Activated T-helper 2 cell treated with anti-CD3 and anti-CD28 coated beads, Interferon-gamma antibody, Interleukin-2, Interleukin-4, amounts not matched to agents 10 μg/mL and 5 μg/mL and 100 μg/mL, durations not matched to agents 14 hours and 24 hours and 36 hours (primary cell): Measurements from ENCODE around the gene BEND7. TPM values are rescaled to one million over a fixed set of nuclear protein-coding genes. Genes with fewer than 3 reads are reported as not detected.
"Not testable (repeated sequence)": the region's sequence is repeated elsewhere in the genome, so short reads cannot be mapped to it uniquely, and the experiment has no call there.

Experiments used
- DNase-seq: peaks from one replicate; pipeline ENCODE4 v3.0.0; 2021; ENCODE audit warnings: low spot score
- H3K27ac Mint-ChIP-seq: one replicate; pipeline ENCODE4 v1.8.0; 2021; ENCODE audit warnings: mixed read lengths
- H3K27me3 Mint-ChIP-seq: one replicate; pipeline ENCODE4 v1.8.0; 2021; ENCODE audit warnings: low read depth, mixed read lengths
- H3K36me3 Mint-ChIP-seq: one replicate; pipeline ENCODE4 v1.8.0; 2021; ENCODE audit warnings: low read depth, mixed read lengths
- H3K4me1 Mint-ChIP-seq: one replicate; pipeline ENCODE4 v1.8.0; 2021; ENCODE audit warnings: low read depth, mixed read lengths
- H3K4me3 Mint-ChIP-seq: one replicate; pipeline ENCODE4 v1.8.0; 2021; ENCODE audit warnings: low read depth, mild to moderate bottlenecking, moderate library complexity, mixed read lengths
- H3K9me3 Mint-ChIP-seq: one replicate; pipeline ENCODE4 v1.8.0; 2021; ENCODE audit warnings: mixed read lengths
- intact Hi-C: fragments of 100-400 bp; cut with micrococcal nuclease; formaldehyde crosslinking; loops from one replicate; pipeline ENCODE4 v1.15.1; 2023
- total RNA-seq: library from RNA; stranded (reverse); gene quantifications from 2 replicates; pipeline ENCODE4 v1.2.3, GENCODE V29; 2022

BEND7 gene
- total RNA-seq, 1 donor from 2014 or later = not detected

DNA sequence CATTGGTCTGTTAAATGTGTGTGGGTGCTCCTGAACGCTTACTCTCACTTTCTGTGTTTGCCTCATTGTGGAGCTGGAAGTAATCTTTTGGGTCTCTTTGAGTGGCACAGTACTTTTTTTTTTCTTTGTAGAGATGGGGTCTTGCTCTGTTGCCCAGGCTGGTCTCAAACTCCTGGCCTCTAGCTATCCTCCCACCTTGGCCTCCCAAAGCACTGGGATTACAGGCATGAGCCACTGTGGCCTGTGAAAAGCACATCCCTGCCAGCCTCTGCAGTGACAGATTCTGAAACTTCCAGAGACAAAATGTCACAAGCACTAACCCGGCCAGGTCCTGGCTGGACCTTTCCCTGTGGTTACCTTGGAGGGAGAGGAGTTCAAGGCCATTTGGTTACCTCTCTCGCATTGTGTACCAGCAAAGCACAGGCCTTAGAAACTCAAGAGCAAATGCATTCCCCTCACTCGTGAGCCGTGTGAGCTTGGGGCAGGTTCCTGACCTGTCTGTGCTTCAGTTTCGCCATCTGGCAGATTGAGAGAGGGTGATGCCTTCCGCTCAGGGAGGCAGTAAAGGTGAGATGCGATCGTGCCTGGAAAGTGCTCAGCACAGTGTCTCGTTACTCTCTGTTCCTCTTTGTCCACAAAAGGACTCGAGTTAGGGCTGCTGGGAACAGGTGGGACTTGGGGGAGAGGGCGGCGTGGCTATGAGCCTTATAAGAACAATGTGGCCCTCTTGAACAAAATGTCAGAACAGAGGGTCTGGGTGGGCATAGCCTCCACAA lies 108.1 kb downstream of the BEND7 start:
- no peaks in the 10 kb centered on the region for H3K36me3 Mint-ChIP-seq
- H3K27ac Mint-ChIP-seq = no peak overlapping the region
- intact Hi-C loops = no loop called here
- no peak overlapping the region for H3K4me3 Mint-ChIP-seq
- H3K27me3 Mint-ChIP-seq = peaks cover 2% of the 10 kb centered on the region
- no peaks in the 10 kb centered on the region for H3K4me1 Mint-ChIP-seq
- no peaks in the 10 kb centered on the region for H3K9me3 Mint-ChIP-seq
- DNase-seq = no peak

DNA sequence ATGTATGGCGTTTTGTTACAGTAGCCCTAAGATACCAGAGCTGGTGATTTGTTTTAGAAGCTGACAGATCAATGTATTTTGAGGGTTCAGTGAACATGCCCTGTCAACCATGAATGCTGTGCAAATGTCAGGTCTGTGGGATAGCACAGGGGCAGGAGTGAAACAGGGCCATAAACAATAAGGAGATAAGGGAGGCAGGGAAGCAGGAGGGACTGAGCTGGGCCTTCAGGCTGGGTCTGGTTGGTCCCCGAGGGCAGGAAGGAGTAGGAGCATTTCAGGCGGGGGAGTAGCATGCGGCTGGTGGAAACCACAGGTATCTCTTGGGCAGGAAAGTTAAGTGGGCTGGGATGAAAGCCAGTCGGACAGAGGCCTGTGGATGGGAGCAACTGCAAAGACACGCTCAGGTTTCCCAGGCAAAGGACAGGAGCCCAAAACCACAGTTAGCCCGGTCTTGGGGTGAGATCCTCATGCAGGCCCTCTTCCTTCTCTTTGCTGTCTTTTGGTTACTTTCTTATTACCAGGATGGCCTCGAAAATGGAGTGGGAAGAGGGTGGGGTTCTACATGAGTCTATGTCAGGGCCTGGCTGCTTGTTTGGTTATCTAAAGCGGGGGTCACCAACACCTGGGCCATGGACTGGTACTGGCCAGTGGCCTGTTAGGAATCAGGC lies 111.2 kb downstream of the BEND7 start:
- intact Hi-C loops = no loop called here
- no peak overlapping the region for H3K4me3 Mint-ChIP-seq

DNA sequence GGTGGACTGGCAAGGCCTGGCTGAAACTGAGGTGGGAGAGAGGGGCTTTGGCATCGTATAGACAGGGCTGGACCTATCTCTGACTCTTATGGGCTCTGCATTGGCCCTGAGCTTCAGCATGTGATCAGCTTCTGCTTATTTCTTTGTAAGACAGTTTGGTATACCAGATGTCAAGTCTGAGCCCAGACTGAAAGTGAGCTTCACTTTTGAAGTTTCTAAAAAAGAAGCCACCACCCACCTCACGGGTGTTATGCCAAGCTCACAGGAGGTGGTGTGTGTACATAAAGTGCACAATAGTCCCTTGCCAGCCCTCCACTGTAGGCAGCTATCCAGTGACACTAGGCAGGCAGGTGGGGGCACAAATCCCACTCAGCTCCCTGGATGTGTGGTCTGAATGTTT lies 112.1 kb downstream of the BEND7 start:
- H3K27ac Mint-ChIP-seq = no peak overlapping the region
- H3K4me1 Mint-ChIP-seq = no peaks in the 10 kb centered on the region
- H3K27me3 Mint-ChIP-seq = peaks cover 2% of the 10 kb centered on the region
- no peak for DNase-seq
- intact Hi-C loops = no loop called here
- no peak overlapping the region for H3K4me3 Mint-ChIP-seq
- H3K36me3 Mint-ChIP-seq = no peaks in the 10 kb centered on the region
- peaks cover 3% of the 10 kb centered on the region for H3K9me3 Mint-ChIP-seq

More for the DNA sequence above, 111.2 kb downstream of the BEND7 start:
- DNase-seq = no peak
- H3K36me3 Mint-ChIP-seq = no peaks in the 10 kb centered on the region
- no peaks in the 10 kb centered on the region for H3K4me1 Mint-ChIP-seq
- peaks cover 2% of the 10 kb centered on the region for H3K27me3 Mint-ChIP-seq
- no peak overlapping the region for H3K27ac Mint-ChIP-seq
- H3K9me3 Mint-ChIP-seq = peaks cover 3% of the 10 kb centered on the region

DNA sequence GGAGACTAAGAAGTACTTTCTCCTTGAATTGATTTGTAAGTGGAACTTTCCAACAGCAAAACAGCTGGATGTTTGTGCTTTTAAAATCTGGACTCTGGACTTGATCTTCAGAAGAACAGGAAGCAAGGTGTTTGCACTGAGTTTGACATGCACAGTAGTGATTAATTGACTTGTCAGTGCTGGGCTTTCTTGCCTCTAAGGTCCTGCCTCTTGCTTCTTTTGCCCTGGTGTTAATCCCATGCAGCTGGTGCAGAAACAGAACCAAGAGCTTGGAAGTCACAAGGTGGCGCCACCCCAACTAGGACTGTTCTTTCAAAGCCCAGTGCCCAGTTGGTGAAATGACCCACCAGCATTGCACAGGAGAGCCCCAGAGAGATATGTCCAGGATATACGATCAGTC lies 114.0 kb downstream of the BEND7 start:
- peaks cover 3% of the 10 kb centered on the region for H3K9me3 Mint-ChIP-seq
- H3K4me1 Mint-ChIP-seq = no peaks in the 10 kb centered on the region
- H3K27me3 Mint-ChIP-seq = no peaks in the 10 kb centered on the region
- no peak overlapping the region for H3K4me3 Mint-ChIP-seq
- intact Hi-C loops = no loop called here
- no peak for DNase-seq
- no peaks in the 10 kb centered on the region for H3K36me3 Mint-ChIP-seq
- no peak overlapping the region for H3K27ac Mint-ChIP-seq

DNA sequence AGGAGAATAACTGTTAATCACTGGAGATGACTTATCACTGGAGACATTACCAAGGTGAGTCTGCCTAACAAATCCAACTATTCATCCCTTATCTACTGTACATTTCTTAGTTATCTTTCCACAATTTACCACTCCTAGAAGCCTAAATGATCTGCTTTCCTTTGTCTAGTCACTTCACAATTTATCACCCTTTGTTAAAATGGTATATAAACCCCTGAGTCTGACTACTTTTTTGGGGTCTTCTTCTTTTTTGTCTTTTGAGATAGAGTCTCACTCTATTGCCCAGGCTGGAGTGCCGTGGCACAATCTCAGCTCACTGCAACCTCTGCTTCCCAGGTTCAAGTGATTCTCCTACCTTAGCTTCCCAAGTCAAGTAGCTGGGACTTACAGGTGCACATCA lies 114.7 kb downstream of the BEND7 start:
- no peaks in the 10 kb centered on the region for H3K27me3 Mint-ChIP-seq
- H3K27ac Mint-ChIP-seq = no peak overlapping the region
- H3K9me3 Mint-ChIP-seq = peaks cover 3% of the 10 kb centered on the region
- H3K4me1 Mint-ChIP-seq = no peaks in the 10 kb centered on the region
- H3K36me3 Mint-ChIP-seq = no peaks in the 10 kb centered on the region
- intact Hi-C loops = no loop called here
- no peak overlapping the region for H3K4me3 Mint-ChIP-seq
- no peak for DNase-seq

DNA sequence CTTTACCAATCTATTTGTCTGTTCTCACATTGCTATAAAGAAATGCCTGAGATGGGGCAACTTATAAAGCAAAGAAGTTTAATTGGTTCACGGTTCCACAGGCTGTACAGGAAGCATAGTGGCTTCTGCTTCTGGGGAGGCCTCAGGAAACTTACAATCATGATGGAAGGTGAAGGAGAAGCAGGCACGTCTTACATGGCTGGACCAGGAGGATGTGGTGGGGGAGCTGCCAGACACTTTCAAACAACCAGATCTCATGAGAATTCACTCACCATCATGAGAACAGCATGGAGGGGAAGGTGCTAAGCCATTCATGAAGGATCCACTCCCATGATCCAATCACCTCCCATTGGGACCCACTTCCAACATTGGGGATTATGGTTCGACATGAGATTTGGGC lies 115.9 kb downstream of the BEND7 start:
- Mint-ChIP-seq H3K36me3 (no peaks in the 10 kb centered on the region), H3K27me3 (no peaks in the 10 kb centered on the region), H3K4me1 (no peaks in the 10 kb centered on the region), H3K9me3 (peaks cover 3% of the 10 kb centered on the region), H3K27ac (no peak overlapping the region), H3K4me3 (no peak overlapping the region)
- intact Hi-C loops = no loop called here
- DNase-seq = no peak

DNA sequence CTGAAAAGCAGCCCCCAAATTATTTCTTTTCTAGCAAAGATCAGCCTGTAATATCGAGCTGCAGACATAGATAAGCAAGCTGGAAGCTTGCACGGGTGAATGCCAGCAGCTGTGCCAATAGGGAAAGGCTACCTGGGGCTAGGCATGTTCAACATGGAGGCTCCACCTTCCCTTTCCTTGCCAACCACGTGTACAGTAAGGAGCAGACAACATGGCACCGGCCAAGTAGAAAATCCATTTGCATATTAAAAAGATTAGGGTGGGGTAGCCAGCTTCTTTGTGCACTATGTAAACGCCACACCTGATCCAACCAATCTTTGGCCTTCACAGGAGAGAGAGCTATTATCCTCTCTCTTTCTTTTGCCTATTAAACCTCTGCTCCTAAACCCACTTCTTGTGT lies 124.0 kb downstream of the BEND7 start:
- no peaks in the 10 kb centered on the region for H3K4me1 Mint-ChIP-seq
- H3K36me3 Mint-ChIP-seq = no peaks in the 10 kb centered on the region
- H3K27ac Mint-ChIP-seq = no peak overlapping the region
- intact Hi-C loops = no loop called here
- H3K27me3 Mint-ChIP-seq = no peaks in the 10 kb centered on the region
- H3K9me3 Mint-ChIP-seq = peaks cover 7% of the 10 kb centered on the region
- DNase-seq = no peak
- H3K4me3 Mint-ChIP-seq = no peak overlapping the region

DNA sequence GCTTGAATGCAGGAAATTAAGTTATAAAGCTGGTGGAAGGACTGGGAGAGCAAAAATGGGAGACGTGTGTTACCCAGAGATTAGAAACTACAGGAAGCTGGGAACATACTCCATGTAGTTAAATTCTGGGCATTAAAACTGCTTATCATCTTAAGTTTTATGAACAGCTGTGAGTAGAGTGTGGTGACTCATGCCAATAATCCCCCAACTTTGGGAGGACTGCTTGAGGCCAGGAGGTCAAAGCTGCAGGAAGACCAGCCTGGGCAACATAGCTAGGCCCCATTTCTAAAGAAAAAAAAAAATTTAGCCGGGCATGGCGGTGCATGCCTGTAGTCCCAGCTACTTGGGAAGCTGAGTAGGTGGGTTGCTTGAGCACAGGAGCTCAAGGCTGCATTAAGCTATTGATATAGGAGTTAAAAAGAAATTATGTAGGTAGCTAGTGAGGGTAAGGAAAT lies 124.5 kb downstream of the BEND7 start:
- no peak overlapping the region for H3K4me3 Mint-ChIP-seq
- no peaks in the 10 kb centered on the region for H3K4me1 Mint-ChIP-seq

DNA sequence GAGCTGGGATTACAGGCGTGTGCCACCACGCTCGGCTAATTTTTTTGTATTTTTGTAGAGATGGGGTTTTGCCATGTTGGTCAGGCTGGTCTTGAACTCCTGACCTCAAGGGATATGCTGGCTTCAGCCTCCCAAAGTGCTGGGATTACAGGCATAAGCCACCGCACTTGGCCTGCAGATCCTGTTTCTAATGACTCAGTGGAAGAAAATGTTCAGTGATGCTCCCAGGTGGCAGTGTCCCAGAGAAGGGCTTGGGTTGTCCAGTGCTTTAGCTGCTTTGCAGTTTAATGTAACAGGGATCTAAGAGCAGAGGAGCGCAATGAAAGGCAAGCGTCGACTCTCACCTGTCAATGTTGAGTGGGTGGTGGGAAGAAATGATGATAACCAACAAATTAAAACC lies 125.4 kb downstream of the BEND7 start:
- H3K27ac Mint-ChIP-seq, H3K4me3 Mint-ChIP-seq, DNase-seq, H3K4me1 Mint-ChIP-seq, intact Hi-C loops, H3K36me3 Mint-ChIP-seq, H3K27me3 Mint-ChIP-seq, H3K9me3 Mint-ChIP-seq: not testable (repeated sequence)

More for the DNA sequence above, 124.5 kb downstream of the BEND7 start:
- no peaks in the 10 kb centered on the region for H3K36me3 Mint-ChIP-seq
- intact Hi-C loops = no loop called here
- no peak overlapping the region for H3K27ac Mint-ChIP-seq
- no peaks in the 10 kb centered on the region for H3K27me3 Mint-ChIP-seq
- no peak for DNase-seq
- H3K9me3 Mint-ChIP-seq = peaks cover 8% of the 10 kb centered on the region

DNA sequence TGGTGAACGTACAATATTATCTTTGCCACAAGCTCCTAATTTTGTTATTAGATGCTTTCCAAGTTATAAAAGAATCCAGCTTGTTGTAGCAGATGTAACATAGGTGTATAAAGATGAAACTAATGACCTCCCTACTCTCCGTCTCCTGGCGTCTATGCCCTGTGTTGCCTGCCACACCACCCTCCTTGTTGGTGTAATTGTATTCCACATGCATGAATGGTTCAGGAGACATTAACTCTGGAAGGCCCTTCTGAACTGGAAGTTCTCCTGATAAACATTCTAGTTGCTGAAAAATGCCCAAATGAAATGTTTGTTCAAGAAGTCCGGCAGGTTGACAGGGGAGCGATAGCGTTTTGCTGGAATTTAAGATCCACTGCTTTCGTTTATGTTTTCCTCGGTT lies 126.8 kb downstream of the BEND7 start:
- DNase-seq = no peak
- Mint-ChIP-seq H3K9me3 (peaks cover 8% of the 10 kb centered on the region), H3K4me3 (no peak overlapping the region), H3K4me1 (no peaks in the 10 kb centered on the region), H3K36me3 (no peaks in the 10 kb centered on the region), H3K27ac (no peak overlapping the region), H3K27me3 (no peaks in the 10 kb centered on the region)
- intact Hi-C loops = no loop called here

DNA sequence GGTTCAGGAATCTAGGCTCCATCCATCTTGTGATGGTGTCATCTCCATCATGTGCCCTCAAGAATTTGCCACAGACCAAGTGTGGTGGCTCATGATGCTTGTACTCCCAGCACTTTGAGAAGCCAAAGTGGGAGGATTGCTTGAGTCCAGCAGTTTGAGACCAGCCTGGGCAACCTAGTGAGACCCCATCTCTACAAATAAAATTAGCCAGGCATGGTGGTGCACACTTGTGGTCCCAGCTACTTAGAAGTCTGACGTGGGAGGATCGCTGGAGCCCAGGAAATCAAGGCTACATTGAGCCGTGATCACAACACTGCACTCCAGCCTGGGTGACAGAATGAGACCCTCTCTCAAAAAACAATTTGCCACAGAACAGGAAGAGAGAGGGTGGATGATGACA lies 127.7 kb downstream of the BEND7 start:
- Mint-ChIP-seq H3K4me1 (no peaks in the 10 kb centered on the region), H3K27ac (no peak overlapping the region)

DNA sequence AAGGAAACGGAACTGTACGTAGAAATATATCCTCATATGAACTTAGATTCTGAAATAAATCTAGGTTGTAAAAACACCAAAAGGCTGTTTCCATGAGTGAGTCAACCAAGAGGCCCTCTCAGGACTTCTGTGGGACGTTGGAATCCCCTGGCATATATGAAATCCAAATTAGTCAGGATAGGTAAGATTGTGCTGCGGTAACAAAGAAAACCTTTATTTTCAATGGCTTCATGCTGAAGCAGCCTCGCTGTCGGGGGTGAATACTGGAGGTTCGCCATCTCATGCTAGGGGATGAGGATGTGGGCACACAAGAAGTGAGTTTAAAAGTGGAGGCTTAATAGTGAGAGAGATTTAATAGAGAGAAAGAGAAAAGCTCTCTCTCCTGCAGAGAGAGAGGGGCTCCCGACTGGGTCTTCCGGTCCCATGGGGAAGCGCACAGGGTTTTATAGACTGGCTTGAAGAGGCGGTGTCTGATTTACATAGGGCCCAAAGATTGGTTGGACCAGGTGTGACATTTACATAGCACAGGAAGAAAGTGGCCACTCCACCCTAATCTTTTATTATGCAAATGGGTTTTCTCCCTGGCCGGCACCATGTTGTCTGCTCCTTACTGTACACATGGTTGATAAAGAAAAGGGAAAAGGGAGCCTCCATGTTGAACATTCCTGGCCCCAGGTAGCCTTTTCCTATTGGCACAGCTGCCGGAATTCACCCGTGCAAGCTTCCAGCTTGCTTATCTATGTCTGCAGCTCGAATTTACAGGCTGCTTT lies 128.4 kb downstream of the BEND7 start:
- no peak for DNase-seq
- Mint-ChIP-seq H3K27me3 (no peaks in the 10 kb centered on the region), H3K27ac (no peak overlapping the region), H3K36me3 (no peaks in the 10 kb centered on the region), H3K9me3 (peaks cover 8% of the 10 kb centered on the region), H3K4me1 (no peaks in the 10 kb centered on the region), H3K4me3 (no peak overlapping the region)
- intact Hi-C loops = no loop called here

More for the DNA sequence above, 127.7 kb downstream of the BEND7 start:
- Mint-ChIP-seq H3K27me3 (no peaks in the 10 kb centered on the region), H3K4me3 (no peak overlapping the region), H3K9me3 (peaks cover 8% of the 10 kb centered on the region), H3K36me3 (no peaks in the 10 kb centered on the region)
- intact Hi-C loops = no loop called here
- no peak for DNase-seq

DNA sequence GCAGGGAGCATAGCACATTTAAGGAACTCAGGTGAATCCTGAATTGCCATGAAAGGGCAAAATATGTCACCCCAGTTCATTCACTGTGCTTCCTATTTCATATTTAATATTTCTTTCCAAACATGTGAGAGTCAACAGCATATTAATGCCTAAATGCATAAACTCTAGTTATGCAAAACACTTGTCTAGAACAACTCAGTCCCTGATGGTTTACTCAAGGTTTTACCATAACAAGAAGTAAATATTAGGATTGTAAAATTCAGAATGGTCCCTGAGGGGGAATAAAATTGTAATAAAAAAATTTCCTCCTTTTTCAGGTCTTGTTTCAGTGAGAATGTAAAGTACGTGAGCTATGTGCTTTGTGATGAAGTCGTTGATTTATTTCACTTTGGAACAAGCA lies 129.1 kb downstream of the BEND7 start:
- no peak overlapping the region for H3K4me3 Mint-ChIP-seq

More for the DNA sequence above, 129.1 kb downstream of the BEND7 start:
- no peaks in the 10 kb centered on the region for H3K27me3 Mint-ChIP-seq
- H3K27ac Mint-ChIP-seq = no peak overlapping the region
- H3K4me1 Mint-ChIP-seq = no peaks in the 10 kb centered on the region
- no peak for DNase-seq
- intact Hi-C loops = no loop called here
- H3K36me3 Mint-ChIP-seq = no peaks in the 10 kb centered on the region
- peaks cover 8% of the 10 kb centered on the region for H3K9me3 Mint-ChIP-seq
